Natural killer cell (primary cell): ENCODE results near the gene UPK1B. TPM values are rescaled to one million over a fixed set of nuclear protein-coding genes. Genes with fewer than 3 reads are reported as not detected.

ENCODE experiments used
- ATAC-seq, 3 donors: fragments of 150-1000 bp in 2 of 3; fragments of 200-7000 bp in 1 of 3; cut with Tn5 transposase; 1 replicate in 1 of 3; 2 replicates in 2 of 3; pipeline ENCODE4 v1.10.0; 2021; ENCODE audit warnings: mild to moderate bottlenecking in 2 of 3, moderate library complexity in 2 of 3
- DNase-seq, 2 donors: peaks; one replicate each; pipeline versions ENCODE4 v3.0.0 to v3.0.0-alpha.2; 2013 to 2021; ENCODE audit warnings: mixed read lengths in 1 of 2
- H3K27ac ChIP-seq: one replicate; pipeline ENCODE4 v1.5.1; 2013; ENCODE audit warnings: mild to moderate bottlenecking, low read length
- H3K27me3 ChIP-seq: one replicate; pipeline ENCODE4 v1.6.1; 2013; ENCODE audit warnings: low read length; ENCODE audit not compliant: control insufficient read depth, insufficient read depth
- H3K36me3 ChIP-seq: one replicate; pipeline ENCODE4 v1.6.1; 2013; ENCODE audit warnings: low read length; ENCODE audit not compliant: control insufficient read depth, insufficient read depth
- H3K4me1 ChIP-seq: one replicate; pipeline ENCODE4 v1.6.1; 2013; ENCODE audit warnings: low read length; ENCODE audit not compliant: control insufficient read depth, insufficient read depth
- H3K4me3 ChIP-seq: one replicate; pipeline ENCODE4 v1.5.1; 2013; ENCODE audit warnings: low read length
- H3K9me3 ChIP-seq: one replicate; pipeline ENCODE4 v1.6.1; 2013; ENCODE audit warnings: low read length; ENCODE audit not compliant: control insufficient read depth, insufficient read depth
- H3K27ac Mint-ChIP-seq, 2 donors: one replicate each; pipeline ENCODE4 v1.8.0; 2022; ENCODE audit warnings: mild to moderate bottlenecking in 2 of 2, mixed read lengths in 2 of 2, moderate library complexity in 1 of 2
- H3K27me3 Mint-ChIP-seq, 2 donors: one replicate each; pipeline ENCODE4 v1.8.0; 2022; ENCODE audit warnings: low read depth in 2 of 2, mixed read lengths in 2 of 2
- H3K36me3 Mint-ChIP-seq: one replicate; pipeline ENCODE4 v1.8.0; 2022; ENCODE audit warnings: mixed read lengths
- H3K4me1 Mint-ChIP-seq, 2 donors: one replicate each; pipeline ENCODE4 v1.8.0; 2022; ENCODE audit warnings: mixed read lengths in 2 of 2
- H3K4me3 Mint-ChIP-seq: one replicate; pipeline ENCODE4 v1.8.0; 2022; ENCODE audit warnings: mild to moderate bottlenecking, moderate library complexity, mixed read lengths
- H3K9me3 Mint-ChIP-seq, 2 donors: one replicate each; pipeline ENCODE4 v1.8.0; 2022; ENCODE audit warnings: mixed read lengths in 2 of 2
- CTCF ChIP-seq: fragments of 200-600 bp; IDR thresholded peaks from one replicate; pipeline ENCODE4 v1.8.0; 2022; ENCODE audit warnings: antibody characterized with exemption
- WGBS: methylation state at CpG from one replicate; pipeline ENCODE4 v1.1.7; 2013; ENCODE audit warnings: missing lambda C conversion rate; ENCODE audit not compliant: insufficient coverage; 5-methylcytosine and 5-hydroxymethylcytosine counted together
- intact Hi-C: fragments of 100-400 bp; cut with micrococcal nuclease; formaldehyde crosslinking; loops from one replicate; pipeline ENCODE4 v1.14.2; 2022
- total RNA-seq, 4 donors: library from RNA; stranded (reverse); fragments of 120-200 nt in 1 of 4; gene quantifications; one replicate each; pipeline versions ENCODE4 v1.2.3 to v1.2.4, GENCODE V29; 2013 to 2022

Gene UPK1B
- total RNA-seq, 3 donors from 2014 or later (not counting 1 experiment from before 2014, with no cell fraction given) = not detected

DNA sequence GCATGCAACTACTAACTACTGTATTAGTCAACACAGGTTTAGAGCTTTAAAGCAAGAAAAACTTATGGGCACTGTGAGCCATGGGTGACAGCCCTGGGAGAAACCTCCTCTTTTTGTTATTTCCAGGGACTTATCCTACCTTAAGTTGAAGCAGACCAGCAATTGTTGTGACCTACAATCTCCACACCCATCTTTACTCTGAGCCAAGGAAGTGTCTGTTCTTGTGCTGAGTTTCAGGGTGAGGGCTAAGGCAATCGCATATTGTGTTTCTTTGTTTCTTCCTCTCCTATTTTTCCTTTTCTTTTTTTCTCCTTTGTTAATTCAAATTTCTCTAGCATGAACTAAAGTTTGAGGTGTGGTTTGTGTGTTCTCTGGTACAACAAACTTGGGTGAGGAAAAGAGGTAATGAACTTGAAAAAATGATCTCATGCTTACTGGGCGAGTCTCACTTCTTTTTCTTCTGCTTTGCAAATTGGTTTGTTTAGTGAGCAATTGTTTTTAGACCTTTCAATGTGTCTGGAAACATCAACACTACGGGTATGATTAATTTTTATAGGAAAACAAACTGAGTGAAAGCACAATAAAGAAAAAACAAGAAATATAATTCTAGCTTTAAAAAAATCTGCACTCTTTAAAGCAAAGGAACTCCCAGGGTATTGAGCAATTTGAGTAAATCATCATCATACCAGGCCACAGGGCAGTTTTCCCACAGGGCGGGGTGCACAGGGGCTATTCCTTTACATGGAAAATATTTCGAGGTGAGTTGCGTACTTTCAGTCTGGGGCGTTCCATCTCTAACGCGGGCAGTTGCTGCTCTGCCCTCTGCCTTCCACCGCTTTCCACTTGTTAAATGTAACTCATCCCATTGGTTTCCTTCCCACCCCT is 2.7 kb downstream of the UPK1B start:
- DNase-seq = no peak
- 92% methylated on average over 8 of the region's 10 CpGs for WGBS

GRCh38 chr3:119176778-119177177 is 3.4 kb downstream of the UPK1B start:
- Mint-ChIP-seq H3K27me3 (peaks cover 3 to 32% of the 10 kb centered on the region in 2 donors), H3K36me3 (no peaks in the 10 kb centered on the region), H3K4me1 (no peaks in the 10 kb centered on the region), H3K27ac (no peak overlapping the region), H3K4me3 (no peak overlapping the region), H3K9me3 (no peaks in the 10 kb centered on the region)
- Histone ChIP-seq H3K27ac (no peak overlapping the region), H3K9me3 (no peaks in the 10 kb centered on the region), H3K27me3 (peaks cover 2% of the 10 kb centered on the region), H3K4me1 (no peaks in the 10 kb centered on the region), H3K36me3 (no peaks in the 10 kb centered on the region), H3K4me3 (no peak overlapping the region)
- 89% methylated on average over 3 of the region's 4 CpGs for WGBS
- DNase-seq = no peak
- intact Hi-C loops = no loop called here
- TF ChIP-seq CTCF = no peak
- ATAC-seq = no peak

More for the DNA sequence above, 2.7 kb downstream of the UPK1B start:
- Histone ChIP-seq H3K4me3 (no peak overlapping the region), H3K4me1 (no peaks in the 10 kb centered on the region), H3K27me3 (peaks cover 2% of the 10 kb centered on the region), H3K9me3 (no peaks in the 10 kb centered on the region), H3K36me3 (no peaks in the 10 kb centered on the region), H3K27ac (no peak overlapping the region)
- H3K4me3 Mint-ChIP-seq = no peak overlapping the region
- no peak for ATAC-seq
- H3K36me3 Mint-ChIP-seq = no peaks in the 10 kb centered on the region
- intact Hi-C loops = no loop called here
- H3K9me3 Mint-ChIP-seq = no peaks in the 10 kb centered on the region
- H3K27ac Mint-ChIP-seq = no peak overlapping the region
- H3K27me3 Mint-ChIP-seq = peaks cover 3 to 35% of the 10 kb centered on the region in 2 donors
- no peaks in the 10 kb centered on the region for H3K4me1 Mint-ChIP-seq
- TF ChIP-seq CTCF = no peak

DNA sequence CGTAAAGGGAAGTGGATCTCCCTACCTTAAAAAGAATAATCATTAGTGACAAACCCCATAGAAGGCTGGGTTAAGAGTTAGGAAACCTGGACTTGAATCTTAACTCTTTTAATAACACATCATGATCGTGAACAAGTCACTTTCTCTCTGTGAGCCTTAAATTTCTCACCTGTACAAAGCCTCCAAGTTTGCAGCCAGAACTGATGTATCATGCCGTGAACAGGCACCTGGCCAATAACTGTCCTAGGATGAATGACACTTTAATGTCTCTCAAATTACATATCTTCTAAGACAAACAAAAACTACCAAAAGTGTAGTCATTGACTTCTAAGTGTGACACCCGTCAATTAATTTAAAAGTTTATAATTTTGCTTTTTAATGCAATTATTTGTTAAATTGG is 3.9 kb downstream of the UPK1B start:
- WGBS = 88% methylated on average over 2 of the region's 4 CpGs
- intact Hi-C loops = no loop called here
- no peak overlapping the region for H3K27ac Mint-ChIP-seq
- H3K4me3 Mint-ChIP-seq = no peak overlapping the region
- Histone ChIP-seq H3K4me1 (no peaks in the 10 kb centered on the region), H3K4me3 (no peak overlapping the region), H3K9me3 (no peaks in the 10 kb centered on the region), H3K27ac (no peak overlapping the region), H3K27me3 (peaks cover 2% of the 10 kb centered on the region), H3K36me3 (no peaks in the 10 kb centered on the region)
- DNase-seq = no peak
- H3K27me3 Mint-ChIP-seq = peaks cover 3 to 31% of the 10 kb centered on the region in 2 donors
- no peaks in the 10 kb centered on the region for H3K36me3 Mint-ChIP-seq
- no peak for TF ChIP-seq CTCF
- no peaks in the 10 kb centered on the region for H3K4me1 Mint-ChIP-seq
- H3K9me3 Mint-ChIP-seq = no peaks in the 10 kb centered on the region
- no peak for ATAC-seq
